Urothelium cell line (cell line): Measurements from ENCODE around the gene VAMP5.
A peak's percentile ranks its signal among the peaks of the same experiment; 100 is the strongest.
"Not testable (repeated sequence)": the region's sequence is repeated elsewhere in the genome, so short reads cannot be mapped to it uniquely, and the experiment has no call there.

Source experiments
- DNase-seq: peaks from one replicate; pipeline ENCODE4 v3.0.0; 2011; ENCODE audit warnings: low spot score, mixed read lengths
- FAIRE-seq: peaks from 2 replicates; lab custom pipeline; 2011; peaks lifted over from hg19 to GRCh38; lab: Jason Lieb, UNC

The VAMP5 gene

GRCh38 chr2:85582492-85582891, 1.7 kb upstream of the VAMP5 start:
- FAIRE-seq = no peak
- no peak for DNase-seq

DNA sequence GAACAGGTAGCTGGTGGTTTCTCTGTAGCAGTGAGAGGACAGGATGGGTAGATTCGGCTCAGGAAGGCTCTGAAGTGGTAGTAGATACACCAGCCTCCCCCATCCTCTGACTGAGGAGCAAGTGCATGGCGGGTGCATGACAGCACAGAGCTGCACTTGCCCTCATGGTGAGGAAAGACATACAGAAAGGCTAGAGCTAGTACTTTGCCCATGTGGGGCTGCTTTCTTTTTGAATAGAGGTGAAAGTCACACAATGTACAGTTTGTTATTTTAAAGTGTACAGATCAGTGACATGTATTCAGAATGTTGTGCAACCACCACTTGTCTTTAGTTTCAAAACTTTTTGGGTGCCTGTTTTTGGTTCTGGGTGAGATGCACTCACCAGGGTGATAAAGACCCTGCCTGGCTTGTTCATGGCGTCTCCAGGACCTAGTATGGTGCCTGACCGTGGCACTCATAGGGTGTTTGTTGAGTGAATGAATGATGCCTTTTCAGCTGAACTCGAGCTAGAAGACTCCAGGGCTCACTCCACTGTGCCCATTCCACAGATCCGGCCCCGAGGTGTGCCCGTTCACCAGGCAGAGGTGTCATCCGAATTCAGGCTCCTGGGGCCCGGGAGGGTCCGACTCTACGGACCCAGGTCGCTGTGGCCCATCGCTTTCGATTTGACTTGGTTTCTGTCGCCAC, 421 bp upstream of the VAMP5 start:
- FAIRE-seq = no peak
- no peak for DNase-seq

GRCh38 chr2:85584857-85585780, 888 bp downstream of the VAMP5 start:
- no peak for FAIRE-seq
- peak; percentile 79 for DNase-seq

DNA sequence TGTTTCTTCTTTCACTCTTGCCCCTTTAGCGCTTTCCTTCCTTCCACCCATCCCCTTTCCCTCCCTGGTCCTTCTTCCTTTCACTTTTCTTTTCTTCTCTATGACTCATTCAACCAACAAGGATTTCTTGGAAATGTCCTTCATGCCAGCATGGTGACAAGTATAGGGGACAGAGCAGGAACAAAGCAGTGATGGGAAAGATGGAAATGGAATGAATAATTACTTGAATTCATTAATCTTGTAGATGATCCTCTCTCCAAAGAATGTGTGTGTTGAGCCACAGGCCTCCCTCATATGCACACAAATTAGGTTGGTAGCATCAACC, 1.5 kb downstream of the VAMP5 start:
- FAIRE-seq = no peak
- DNase-seq = no peak

- FAIRE-seq (no peak), DNase-seq (no peak)
Measured at GRCh38 chr2:85588236-85588635, 4.0 kb downstream of the VAMP5 start.

GRCh38 chr2:85588645-85589044, 4.4 kb downstream of the VAMP5 start:
- FAIRE-seq = no peak

DNA sequence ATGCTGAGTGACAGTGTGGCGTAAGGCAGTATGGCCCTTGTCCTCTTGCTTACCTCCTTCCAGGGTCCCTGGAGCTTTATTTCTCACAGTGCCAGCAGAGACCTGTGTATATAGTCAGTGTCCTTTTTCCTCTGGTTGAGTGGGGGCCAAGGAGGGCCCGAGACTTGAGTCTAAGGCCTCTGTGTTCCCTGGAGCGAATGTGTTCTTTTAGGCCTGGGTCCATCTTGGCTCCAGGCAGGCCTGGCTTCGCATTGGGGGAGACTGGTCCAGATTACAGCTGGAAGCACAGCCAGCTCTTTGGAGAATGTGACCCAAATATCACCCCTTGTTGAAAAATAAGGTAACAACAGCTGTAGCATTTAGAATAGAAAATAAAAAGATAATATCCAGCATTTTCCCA, 5.0 kb downstream of the VAMP5 start:
- no peak for FAIRE-seq
- no peak for DNase-seq

More at GRCh38 chr2:85588645-85589044, 4.4 kb downstream of the VAMP5 start:
- DNase-seq = no peak

DNA sequence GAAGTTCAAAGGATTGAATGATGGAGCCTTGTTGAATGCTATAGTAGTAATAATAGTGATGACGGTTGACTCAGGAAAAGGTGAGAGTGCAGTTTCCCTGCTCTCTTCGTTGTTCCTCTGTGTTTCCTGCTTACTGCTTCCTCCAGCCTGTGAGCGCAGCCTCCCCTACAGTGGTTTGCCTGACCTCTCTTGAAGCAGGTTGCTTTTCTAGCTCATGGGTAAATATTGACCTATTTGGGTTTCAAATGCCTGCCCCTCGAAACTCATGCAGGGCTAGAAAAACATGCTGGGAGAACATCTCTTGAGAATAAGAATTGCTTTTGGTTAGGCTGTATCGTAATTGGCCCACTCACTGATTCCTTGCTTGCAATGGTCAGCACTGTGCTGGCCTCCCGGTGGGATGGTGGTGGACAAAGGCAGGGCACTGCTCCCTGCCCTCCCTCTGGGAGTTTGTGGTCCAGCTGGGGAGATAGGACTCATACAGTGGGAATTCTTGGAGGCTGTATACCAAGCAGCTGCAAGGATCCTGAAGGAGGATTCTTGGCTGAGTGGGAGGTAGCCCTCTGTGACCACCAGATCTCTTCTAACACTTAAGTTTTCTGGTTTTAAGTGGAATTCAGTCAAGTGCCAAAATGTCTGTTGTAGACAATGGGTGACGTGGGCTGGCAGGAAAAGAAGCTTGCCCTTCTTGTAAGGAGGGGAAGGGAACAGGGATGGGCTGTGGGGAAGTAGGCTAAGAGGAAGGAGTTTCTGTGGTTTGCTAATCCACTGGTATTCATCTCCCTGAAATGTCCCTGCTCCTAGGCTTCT, 6.0 kb downstream of the VAMP5 start:
- no peak for FAIRE-seq
- no peak for DNase-seq

GRCh38 chr2:85590950-85591349, 6.7 kb downstream of the VAMP5 start:
- FAIRE-seq (no peak), DNase-seq (no peak)

DNA sequence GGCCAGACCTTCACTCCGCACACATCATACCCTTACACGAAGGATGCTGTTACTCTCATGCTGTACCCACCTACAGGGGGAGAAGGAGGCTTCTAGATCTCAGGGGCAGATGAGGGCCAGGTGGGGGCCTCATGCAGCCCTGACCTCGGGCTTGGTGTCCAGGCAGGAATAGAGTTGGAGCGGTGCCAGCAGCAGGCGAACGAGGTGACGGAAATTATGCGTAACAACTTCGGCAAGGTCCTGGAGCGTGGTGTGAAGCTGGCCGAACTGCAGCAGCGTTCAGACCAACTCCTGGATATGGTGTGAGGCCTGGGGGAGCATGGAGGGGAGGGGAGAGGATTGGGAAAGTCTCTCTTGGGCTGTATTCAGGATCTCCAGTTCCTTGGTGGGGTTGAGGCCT, 7.3 kb downstream of the VAMP5 start:
- DNase-seq = no peak
- FAIRE-seq = no peak

GRCh38 chr2:85592299-85592698, 8.1 kb downstream of the VAMP5 start:
- not testable (repeated sequence) for FAIRE-seq, DNase-seq

DNA sequence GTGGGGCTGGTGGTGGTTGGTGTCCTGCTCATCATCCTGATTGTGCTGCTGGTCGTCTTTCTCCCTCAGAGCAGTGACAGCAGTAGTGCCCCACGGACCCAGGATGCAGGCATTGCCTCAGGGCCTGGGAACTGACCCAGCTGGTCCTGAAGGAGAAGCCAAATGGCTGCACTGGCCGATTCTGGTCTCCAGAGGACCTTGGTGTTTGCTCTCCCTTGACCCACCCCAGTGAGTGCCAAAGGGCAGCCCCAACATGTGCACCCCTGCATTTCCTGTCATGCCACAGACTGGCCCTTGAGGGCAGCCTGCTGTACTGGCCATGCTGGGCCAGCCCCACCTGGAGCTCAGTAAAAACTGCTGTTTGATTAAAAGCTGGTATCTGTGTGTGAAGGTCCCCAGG, 8.8 kb downstream of the VAMP5 start:
- FAIRE-seq (no peak), DNase-seq (no peak)

GRCh38 chr2:85594715-85595300, 10.6 kb downstream of the VAMP5 start:
- DNase-seq (no peak), FAIRE-seq (no peak)

- peak; percentile 67 for FAIRE-seq
- DNase-seq = peak; percentile 96
Measured at GRCh38 chr2:85595301-85596025, 11.2 kb downstream of the VAMP5 start, which contains the start of gene RNF181. RNF181 (plus strand) TSS chr2:85595745; CDS start chr2:85595764, 19 bp downstream.

- DNase-seq (no peak), FAIRE-seq (no peak)
Measured at GRCh38 chr2:85596026-85596333, 11.7 kb downstream of the VAMP5 start.

DNA sequence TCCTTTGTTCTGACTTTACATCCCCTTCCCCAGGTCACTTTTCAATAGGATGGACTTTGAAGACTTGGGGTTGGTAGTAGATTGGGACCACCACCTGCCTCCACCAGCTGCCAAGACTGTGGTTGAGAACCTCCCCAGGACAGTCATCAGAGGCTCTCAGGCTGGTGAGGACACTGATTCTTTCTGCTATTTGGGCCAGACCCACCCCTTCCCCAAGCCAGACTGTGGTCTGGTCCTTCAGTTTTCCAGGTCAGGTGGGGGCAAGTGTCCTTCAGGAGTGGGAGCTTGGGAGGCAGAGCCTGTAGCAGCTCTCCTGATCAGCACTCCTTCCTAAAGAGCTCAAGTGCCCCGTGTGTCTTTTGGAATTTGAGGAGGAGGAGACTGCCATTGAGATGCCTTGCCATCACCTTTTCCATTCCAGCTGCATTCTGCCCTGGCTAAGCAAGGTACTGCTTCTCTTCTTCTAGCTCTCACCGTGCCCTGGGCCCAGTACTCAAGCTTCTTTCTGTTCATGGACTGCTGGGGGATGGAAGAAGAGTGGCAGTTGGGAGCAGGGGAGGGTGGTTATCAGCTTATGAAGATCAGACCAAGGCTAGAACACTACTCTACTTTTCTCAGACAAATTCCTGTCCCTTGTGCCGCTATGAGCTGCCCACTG, 12.4 kb downstream of the VAMP5 start:
- DNase-seq (no peak), FAIRE-seq (no peak)

DNA sequence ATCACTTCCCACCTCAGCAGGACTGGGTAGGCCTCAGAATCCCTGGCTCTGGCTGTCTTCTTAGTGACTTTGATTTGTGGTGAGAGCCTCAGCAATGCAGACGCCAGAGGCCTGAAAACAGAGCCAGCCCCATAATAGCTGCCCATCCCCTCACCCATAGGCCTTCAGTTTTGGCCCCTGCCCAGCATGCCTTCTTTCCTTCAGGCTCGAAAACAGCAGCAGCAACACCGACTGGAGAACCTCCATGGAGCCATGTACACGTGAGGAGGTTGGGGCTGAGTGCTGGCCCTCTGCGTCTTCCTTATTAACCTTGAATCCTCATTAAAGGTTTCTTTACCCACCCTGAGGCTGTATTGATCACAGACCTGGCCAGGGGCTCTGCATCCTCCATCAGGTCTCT, 13.0 kb downstream of the VAMP5 start:
- no peak for DNase-seq
- FAIRE-seq = no peak

- DNase-seq (no peak), FAIRE-seq (no peak)
Measured at GRCh38 chr2:85598594-85599340, 14.5 kb downstream of the VAMP5 start.
